ENCODE data around the gene CXorf65.

DNA sequence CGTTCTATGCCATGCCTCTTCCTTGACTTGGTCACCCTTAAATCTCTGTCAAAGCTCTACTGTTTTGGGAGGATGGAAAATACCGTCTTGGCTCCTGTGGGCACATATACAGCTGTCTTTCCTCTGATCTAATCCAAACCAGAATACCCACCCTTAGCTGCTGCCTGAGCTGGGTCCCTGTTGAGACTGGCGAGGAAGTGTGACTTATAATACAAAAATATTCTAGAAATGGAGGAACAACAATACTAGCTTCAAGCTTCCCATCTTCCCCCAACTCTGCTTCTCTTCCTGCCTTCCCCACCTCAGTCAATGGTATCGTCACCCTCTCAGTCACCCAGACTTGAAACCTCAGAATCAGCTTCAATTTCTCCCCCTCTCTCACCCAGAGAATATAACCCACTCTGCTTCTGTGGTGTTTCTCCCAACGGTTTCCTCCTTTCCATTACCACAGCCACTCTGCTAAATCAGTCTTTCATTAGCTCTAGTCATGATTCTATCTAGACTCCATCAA lies 5.4 kb upstream of the CXorf65 start:
- TF ChIP-seq EZH2phosphoT487 (IDR thresholded peaks at IDR 0.05; ENCODE audit: insufficient read depth, low read depth), result no peak
- no peak for TF ChIP-seq EZH2 (IDR thresholded peaks at IDR 0.05; ENCODE audit: insufficient read depth, poor library complexity, severe bottlenecking)
